Left ventricle myocardium superior (tissue), 1 donor: ENCODE data around the gene NFIB. TPM values are rescaled to one million over a fixed set of nuclear protein-coding genes. Genes with fewer than 3 reads are reported as not detected.

Experiments used
- ATAC-seq: fragments of 200-7000 bp; cut with Tn5 transposase; one replicate; pipeline ENCODE4 v1.9.1; 2020; ENCODE audit warnings: mild to moderate bottlenecking, moderate library complexity
- DNase-seq: peaks from one replicate; pipeline ENCODE4 v3.0.0-alpha.2; 2020
- intact Hi-C: fragments of 100-400 bp; cut with micrococcal nuclease; formaldehyde crosslinking; loops from one replicate; pipeline ENCODE4 v1.11.0; 2022
- total RNA-seq: library from RNA; stranded (reverse); fragmentation: NEBNext Ultra II Directional; extraction: Animal tissue kit (Norgen Biotek cat#: 25700); gene quantifications from one replicate; pipeline ENCODE4 v1.2.1, GENCODE V29; 2021
- donor health status: DM: no; HTN: yes; CAD: no; lungs with severe emphysema.

Gene NFIB
- total RNA-seq, 1 donor from 2014 or later: 110 TPM

DNA sequence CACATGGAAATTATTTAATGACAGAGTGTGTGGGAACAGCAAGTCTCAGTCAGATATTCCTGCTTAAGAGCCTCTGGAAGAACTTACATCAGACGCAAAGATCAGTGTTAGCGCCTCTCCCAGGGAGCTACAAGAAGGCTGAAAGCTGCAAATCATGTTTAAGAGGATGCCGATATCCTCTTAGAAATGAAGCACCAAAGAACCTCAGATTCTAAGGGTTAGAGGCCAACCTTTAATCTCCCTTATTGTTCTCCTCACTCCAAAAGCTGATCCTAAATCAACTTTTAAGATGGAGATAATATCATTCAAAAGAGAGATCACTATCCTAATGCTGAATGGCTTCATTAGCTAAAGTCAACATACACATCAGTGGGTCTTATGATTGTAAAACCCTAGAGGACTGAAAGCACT lies 160.6 kb downstream of the NFIB start:
- no peak for DNase-seq
- ATAC-seq: peak; percentile 47
- intact Hi-C loops: no loop called here

DNA sequence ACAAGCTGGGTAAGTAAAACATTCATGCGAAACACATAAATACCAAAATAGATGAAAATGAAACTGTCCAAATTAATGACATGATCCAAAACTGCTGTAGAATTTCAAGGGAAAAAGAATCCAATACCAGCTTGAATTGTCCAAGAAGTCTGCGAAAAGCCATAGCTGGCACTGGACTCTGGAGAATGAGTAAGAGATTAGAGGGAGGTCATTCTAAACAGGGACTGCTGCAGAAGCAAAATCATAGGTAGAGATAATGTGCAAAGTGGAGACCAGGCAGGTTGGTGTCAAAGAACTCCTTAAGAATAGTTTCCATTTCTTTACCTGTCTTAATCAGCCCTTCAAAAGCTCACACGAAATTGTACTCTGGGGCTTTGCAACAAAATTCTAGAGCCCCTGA lies 162.5 kb downstream of the NFIB start:
- DNase-seq (no peak), ATAC-seq (peak; percentile 49)
- intact Hi-C loops: no loop called here

DNA sequence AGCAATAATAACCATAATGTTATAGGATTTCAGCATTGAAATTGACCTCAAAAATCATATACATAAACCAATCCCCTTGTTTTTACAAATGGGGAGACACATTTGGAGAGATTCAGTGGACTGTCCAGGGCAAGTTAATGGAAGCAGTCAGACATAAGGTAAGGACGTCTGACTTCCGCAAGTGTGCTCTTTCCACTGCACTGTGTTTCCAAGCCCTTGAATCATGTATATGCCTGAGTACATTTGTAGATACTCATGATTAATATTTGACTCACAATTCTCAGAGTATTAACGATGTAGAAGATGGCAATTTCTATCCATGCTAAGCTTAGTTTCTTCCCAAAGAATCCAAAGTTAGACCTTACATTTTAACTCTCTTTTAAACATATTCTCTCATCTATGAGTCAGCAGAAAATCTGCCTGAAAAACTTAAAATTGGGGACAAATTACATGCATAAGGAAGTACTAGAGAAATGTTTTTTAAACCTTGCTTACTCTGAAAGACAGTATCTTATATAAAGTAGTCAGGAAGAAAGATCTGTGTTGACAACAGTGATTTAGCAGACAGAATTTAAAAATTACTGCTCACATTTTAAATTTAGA lies 165.3 kb downstream of the NFIB start:
- intact Hi-C loops: no loop called here
- ATAC-seq (no peak), DNase-seq (no peak)

DNA sequence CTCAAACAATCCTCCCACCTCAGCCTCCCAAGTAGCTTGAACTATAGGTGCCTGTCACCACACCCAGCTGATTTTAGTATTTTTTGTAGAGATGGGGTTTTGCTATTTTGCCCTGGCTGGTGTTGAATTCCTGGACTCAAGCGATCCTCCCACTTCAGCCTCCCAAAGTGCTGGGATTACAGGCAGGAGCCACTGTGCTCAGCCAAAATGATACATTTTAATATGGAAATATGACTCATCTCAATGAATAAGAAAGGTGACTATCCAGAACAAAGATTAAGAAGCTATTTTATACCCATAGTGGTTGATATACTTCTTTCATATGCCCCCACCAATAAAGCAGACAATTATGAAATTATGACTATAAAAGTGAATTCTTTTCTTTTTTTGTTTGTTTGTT lies 166.2 kb downstream of the NFIB start:
- intact Hi-C loops: no loop called here
- ATAC-seq (no peak), DNase-seq (no peak)

DNA sequence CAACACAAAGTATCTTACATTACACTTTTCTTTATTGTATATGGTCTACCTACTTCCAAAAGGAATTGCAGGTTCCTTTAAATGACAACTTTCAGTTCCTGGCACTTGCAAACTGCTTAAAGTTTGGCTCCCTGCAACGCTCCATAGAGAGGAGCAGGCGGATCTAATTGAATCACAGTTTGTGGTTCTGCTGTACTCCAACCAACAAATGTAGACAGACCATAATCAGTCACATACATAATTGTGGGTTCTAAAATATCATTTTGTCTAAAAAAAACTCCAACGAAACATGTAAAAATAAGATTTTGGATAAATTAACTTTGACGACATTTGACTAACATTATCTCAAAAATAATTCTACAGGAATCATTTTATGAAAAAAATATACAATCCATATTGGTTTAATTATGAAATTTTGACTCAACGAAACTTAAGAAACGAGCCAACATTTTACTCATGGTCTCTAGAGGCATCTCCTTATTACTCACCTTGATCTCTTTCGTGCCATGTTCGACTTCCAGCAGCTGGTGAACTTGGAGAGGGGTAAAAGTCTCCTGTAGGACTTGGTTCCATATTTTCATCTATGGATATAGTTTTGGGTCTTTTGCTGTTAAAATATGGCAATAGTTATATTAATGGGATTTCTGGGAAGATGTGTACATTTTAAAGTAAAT lies 167.6 kb downstream of the NFIB start:
- intact Hi-C loops: no loop called here

DNA sequence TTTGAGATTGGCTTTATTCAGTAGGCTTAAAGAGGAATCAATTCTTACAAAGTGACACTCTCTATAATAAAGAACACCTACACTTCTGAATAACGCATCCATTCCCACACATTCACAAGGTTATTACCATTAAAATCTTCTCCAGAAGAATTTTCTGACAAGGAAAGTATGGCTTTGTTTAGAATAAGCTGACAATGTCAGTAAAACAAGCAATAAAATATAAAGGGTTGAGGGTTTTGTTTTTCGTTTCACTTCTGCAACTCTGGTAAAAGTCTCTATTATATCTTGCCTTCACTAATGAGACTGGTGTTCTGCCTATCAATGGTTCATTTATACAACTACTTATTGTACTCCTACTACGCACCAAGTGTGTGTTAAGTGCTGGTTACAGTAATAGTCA lies 169.7 kb downstream of the NFIB start:
- no peak for ATAC-seq
- no peak for DNase-seq
- intact Hi-C loops: no loop called here

More for the DNA sequence above, 167.6 kb downstream of the NFIB start:
- ATAC-seq: no peak
- no peak for DNase-seq

DNA sequence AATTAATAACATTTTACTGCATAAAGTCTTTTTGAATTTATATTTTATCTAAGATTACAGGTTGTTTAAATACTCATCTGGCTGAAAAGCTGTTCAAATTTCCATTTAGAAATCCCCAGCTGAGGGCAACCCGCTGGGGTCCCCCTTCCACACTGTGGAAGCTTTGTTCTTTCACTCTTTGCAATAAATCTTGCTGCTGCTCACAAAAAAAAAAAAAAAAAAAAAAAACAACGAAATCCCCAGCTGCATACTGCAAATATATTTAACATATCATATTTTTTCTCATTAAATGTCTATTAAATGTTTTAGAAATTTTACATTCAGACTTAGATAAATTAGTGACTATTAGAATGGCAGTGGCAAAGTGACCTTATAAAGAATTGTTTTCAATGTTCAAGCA lies 172.2 kb downstream of the NFIB start:
- no peak for ATAC-seq
- no peak for DNase-seq
- intact Hi-C loops: no loop called here

DNA sequence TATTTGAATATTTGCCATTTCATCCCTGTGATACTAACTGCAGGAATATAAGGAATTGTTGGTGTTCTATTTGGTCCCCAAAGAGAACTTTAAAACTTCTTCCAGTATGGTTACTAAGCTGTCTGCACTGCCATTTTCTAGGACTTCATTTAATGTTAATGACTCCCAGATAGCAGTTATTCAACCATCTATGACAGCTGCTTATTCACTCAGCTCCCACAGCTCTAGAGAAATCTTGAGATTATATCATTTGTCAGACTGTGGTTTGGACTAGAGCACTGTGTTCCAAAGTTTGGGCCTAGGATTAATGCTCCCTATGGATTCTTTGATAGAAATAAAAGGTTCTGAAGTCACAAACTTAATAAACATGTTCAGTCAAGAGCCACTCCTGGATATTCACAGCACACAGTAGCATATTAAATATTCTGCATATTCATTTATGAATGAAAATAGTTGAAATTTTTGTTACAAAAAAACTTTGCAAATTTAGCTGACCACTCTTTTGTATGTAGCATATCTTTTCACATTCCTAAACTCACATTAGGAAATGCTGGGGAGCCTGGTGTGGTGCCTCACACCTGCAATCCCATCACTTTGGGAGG lies 173.7 kb downstream of the NFIB start:
- intact Hi-C loops: no loop called here
- ATAC-seq: no peak
- no peak for DNase-seq

DNA sequence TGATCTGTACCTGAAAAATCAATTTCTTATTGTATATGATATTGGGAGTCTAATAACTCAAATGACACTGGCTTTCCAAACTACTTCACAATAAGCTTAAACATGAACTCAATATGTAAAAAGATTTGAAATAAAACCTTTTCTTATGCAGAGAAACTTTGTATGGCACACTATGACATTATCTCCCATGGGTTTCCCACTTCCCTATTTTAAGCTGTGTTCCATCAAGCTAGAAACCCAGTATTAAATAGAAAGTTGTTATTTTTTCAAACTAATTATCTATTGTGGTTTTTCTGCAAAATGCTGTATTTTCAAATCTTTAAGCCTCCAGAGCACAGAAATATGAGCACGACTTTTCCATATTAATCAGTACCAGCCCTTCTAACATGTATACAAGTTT lies 174.7 kb downstream of the NFIB start:
- DNase-seq (no peak), ATAC-seq (no peak)
- intact Hi-C loops: no loop called here

DNA sequence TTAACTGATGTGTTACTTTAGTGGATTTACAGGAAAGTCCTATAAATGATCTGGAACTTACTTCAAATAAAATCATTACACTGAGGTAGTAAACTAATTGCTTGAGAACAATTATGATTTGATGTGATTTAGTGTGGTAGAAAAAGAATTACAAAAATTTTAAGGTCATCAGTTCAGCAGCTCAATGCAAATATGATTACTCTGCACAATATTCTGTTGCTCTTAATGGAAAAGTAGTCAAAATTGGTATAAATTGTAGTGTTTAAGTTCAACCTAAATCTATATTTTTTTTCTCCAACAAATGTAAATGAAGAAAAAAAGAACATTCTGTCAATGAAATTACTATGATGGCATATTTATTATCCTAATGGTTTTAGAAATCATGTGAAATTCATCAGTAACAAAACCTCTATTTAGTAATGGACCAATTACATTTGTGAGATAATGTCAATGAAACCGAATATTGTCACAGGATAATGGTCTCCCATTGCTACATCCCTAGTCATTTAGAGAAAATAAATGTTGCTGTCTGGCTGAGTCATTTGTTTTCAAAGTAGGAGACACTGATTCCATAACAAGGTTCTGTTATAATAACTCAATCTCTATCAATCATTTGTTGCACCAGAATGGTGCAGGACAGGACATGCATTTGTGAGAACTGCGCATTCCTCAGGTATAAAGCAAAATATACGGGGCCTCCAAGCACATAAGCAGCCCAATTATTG lies 177.1 kb downstream of the NFIB start:
- intact Hi-C loops: no loop called here
- DNase-seq (no peak), ATAC-seq (no peak)

DNA sequence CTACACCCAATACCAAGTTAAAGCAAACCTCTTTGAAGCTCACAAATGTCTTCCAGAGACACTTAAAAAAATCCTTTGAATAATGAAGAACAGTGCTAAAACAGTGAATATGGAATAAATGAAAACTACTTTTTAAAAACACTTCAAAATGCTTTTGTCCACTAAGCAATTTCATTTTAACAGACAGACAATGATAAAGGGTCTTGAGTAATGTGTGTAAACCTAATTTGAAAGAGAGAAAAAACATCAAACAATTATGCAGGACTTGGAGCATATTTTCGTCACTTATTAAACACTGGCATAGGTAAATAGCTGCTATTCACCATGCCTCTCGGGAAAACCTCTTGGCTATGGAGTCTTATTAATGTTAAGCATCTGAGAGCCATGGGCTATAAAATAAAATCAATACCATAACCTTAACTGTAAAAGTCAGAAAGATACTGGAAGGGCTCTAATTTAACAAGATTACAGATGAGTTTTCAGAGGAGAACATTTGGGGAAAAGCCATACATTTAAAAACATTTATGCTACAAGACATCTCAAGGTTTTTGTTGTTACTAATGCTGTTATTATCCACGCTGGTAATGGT lies 177.8 kb downstream of the NFIB start:
- DNase-seq (no peak), ATAC-seq (no peak)
- intact Hi-C loops: no loop called here

DNA sequence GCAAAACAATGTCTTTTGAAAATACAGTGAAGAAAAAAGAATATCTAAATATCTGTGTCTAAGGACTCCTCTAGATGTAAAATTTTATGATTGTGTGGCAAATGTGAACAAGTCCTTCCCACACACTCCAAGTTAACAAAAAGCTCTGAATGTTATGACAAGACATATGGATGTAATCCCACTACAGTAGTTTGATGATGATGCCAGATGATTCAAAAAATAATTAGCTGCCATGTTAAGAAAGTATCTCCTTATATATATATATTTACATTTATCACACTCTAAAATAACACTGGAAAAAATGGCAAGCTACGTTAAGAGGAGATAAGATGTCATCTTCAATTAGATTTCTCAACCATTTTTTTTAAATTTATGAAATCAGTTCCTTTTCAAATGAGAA lies 178.5 kb downstream of the NFIB start:
- ATAC-seq (no peak), DNase-seq (no peak)
- intact Hi-C loops: no loop called here

DNA sequence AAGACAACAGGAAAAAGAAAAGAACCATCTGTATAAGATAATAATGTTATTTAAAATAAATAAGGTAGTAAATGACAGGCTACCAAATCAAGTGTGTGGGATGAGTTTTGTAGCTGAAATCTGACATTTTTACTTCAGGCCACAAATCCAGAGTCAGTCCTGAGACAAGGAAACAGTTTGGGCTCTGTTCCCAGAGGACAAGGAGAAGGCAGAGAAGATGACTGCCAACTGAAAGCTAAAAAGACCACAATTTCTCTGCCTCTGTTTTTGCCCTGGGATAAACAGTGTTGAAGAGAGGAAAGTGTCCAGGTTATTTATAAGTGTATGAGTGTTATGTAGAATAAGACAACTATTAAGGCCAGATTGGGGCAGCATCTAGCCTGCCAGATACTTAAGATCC lies 180.5 kb downstream of the NFIB start:
- DNase-seq (no peak), ATAC-seq (peak; percentile 48)
- intact Hi-C loops: no loop called here

DNA sequence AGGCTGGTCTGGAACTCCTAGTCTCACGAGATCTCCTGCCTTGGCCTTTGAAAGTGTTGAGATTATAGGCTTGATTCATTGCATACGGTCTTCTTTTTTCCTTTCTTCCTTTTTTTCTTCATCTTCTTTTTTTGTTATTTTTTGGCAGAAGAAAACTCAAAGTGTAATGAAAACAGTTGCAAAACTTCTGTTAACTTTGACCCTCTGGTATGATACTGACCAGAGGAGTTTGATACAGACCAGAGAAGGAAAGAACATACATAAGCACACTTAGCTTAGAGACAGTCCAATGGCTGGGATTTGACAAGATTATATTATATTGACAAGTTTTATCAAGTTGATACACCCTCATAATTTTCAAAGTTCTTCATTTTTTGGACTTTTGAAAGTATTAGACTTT lies 181.2 kb downstream of the NFIB start:
- no peak for DNase-seq
- peak; percentile 45 for ATAC-seq
- intact Hi-C loops: no loop called here

DNA sequence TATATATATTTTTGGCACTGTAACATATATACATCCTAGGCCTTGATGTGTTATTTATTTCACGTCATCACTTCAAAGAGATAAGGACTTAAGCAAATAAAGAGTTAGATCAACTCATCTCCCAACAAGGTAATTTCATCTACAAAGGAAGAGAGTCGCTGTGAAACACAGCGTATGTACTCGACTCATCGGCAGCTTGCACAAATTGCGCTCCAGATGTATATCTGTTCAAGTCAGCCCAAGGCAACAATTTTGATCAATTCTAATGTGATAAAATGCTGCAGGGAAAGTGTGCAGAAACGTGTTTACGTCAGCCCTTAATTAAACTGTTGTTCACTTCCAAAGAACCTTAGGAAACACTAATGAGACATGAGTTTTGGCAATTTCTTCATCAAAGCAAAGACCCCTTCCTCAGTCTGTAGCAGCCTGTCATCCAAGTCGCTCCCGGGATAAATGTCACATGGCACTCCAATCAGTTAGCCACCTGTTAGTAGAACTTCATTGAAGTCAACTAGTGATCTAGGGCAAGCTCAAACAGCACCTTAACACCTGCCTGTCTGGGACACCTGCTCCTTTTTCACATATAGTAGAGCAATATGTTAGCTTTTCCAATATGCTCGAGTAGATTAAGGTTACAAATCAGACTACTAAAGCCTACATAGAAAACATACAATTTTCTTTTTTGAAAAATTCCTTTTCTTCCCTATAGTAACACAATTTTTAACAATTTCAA lies 182.4 kb downstream of the NFIB start:
- no peak for ATAC-seq
- intact Hi-C loops: no loop called here
- no peak for DNase-seq

DNA sequence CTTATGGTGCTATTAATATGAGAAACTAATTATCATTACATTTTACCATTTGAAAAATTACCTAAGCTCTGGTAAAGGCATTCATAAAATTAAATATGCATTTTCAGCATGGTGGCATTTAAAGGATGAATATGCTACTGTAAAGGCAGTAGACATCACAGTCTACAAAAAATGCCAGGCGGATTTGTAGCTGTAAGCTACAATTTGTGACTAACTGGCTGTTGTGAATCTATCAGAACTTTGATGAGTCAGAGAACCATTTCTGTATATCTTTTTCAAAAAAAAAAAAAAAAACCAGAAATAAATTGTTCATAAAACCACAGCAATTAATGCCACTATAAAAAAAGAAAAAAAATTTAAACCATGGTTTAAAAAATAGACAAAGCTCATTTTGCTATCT lies 186.3 kb downstream of the NFIB start:
- no peak for ATAC-seq
- intact Hi-C loops: no loop called here

DNA sequence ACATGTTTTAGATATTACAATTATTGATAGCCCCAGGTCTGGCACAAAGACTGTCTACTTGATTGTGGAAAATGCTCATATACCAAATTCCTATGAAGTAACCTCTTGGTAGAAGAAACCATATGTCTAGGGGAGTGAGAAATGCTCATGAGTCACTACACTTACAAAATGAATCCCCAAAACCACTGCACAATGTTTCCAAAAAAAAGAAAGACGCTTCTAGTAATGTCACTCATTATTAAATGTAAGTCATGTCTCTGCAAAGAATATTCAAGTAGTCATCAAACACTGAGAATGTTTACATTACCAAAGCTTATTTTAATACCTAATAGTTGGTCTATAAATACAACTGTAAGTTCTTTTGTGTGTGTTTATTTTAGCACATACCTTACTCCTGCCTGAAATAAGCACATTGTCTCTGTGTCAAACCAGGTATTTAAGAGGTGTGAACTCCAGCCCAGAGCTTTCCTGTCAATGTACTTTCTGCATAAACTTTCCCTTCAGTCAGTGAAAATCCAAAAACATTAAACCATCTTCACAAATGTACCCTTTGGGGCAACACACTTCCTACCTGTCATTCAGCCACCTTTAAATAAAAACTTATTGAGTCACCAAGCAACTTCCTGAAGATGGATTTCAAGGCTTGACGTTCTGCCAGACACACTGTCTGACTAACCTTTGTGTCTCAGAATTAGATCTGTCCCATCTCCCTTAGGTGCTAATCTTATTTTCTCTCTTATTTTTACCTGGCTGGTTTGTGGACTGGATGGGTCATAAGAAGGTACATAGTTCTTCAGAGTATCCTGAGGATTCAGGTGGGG lies 194.0 kb downstream of the NFIB start:
- intact Hi-C loops: no loop called here
- DNase-seq: no peak
- no peak for ATAC-seq

More for the DNA sequence above, 186.3 kb downstream of the NFIB start:
- DNase-seq: no peak

DNA sequence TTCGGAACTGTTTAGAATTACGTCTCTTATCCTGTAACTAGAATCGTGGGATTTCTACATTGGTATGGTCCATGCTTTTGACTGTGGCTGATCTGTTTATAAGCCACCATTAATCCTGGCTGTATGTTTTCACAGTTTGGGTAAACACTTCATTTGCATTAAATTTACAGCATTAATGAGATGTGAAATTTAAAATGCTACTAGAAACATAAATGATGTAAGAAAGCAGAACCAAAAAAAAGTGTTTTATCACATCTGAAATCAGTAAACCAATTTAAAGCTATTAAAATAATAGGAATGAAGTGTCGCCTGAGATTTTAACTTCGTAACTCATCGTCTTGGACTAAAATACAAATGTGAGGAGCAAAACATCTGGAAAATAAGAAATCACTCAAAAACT lies 201.7 kb downstream of the NFIB start:
- no peak for ATAC-seq
- intact Hi-C loops: no loop called here
- DNase-seq: no peak

DNA sequence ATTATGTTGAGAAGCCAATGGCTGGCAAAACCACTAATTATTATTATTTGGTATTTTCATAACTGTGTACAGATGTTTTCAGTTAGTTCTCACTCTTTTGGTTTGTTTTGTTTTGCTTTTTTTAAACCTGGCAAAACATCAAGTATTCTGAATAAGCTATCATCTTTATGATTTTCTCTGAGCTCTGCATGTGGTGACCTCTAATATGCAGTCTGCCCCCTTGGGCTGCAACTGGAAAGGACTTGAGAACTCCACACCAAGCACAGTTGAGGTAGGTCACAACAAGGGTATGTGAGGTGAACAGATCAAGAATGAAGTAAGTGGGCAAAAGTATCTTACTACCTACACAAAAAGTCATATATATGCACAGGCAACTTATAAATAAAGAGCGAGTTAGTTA lies 202.2 kb downstream of the NFIB start:
- intact Hi-C loops: no loop called here
- DNase-seq: no peak

More for the DNA sequence above, 202.2 kb downstream of the NFIB start:
- no peak for ATAC-seq
